DOHH2 (cell line): ENCODE measurements around the gene VWA5B2.

Experiments used
- H3F3A ChIP-seq: fragments of 200-600 bp; sonication (generic), shearing (Covaris generic); 2 replicates; pipeline ENCODE4 v1.6.0; 2016; ENCODE audit warnings: antibody characterized with exemption, mild to moderate bottlenecking; ENCODE audit not compliant: control insufficient read depth, insufficient read depth
- H3K27ac ChIP-seq: fragments of 200-600 bp; sonication (generic); 2 replicates; pipeline ENCODE4 v1.5.1; 2014; ENCODE audit warnings: low read depth, mild to moderate bottlenecking, low read length, moderate library complexity
- H3K27me3 ChIP-seq: fragments of 200-600 bp; sonication (generic); 2 replicates; pipeline ENCODE4 v1.6.1; 2014; ENCODE audit warnings: mild to moderate bottlenecking, low read length, mixed read lengths; ENCODE audit not compliant: control insufficient read depth
- H3K36me3 ChIP-seq: fragments of 200-600 bp; sonication (generic); 2 replicates; pipeline ENCODE4 v1.6.1; 2014; ENCODE audit warnings: mild to moderate bottlenecking, low read length, moderate library complexity, mixed read lengths; ENCODE audit not compliant: control insufficient read depth
- H3K4me1 ChIP-seq: fragments of 200-600 bp; sonication (generic); 2 replicates; pipeline ENCODE4 v1.6.1; 2014; ENCODE audit warnings: mild to moderate bottlenecking, low read length, mixed read lengths; ENCODE audit not compliant: control insufficient read depth
- H3K4me2 ChIP-seq: fragments of 200-600 bp; sonication (generic); 2 replicates; pipeline ENCODE4 v1.6.0; 2014; ENCODE audit warnings: mild to moderate bottlenecking, low read length, moderate library complexity
- H3K4me3 ChIP-seq: fragments of 200-600 bp; sonication (generic); 2 replicates; pipeline ENCODE4 v1.5.1; 2014; ENCODE audit warnings: mild to moderate bottlenecking, low read length, mixed read lengths
- H3K79me2 ChIP-seq: fragments of 200-600 bp; sonication (generic); 2 replicates; pipeline ENCODE4 v1.6.1; 2014; ENCODE audit warnings: mild to moderate bottlenecking, low read length, mixed read lengths; ENCODE audit not compliant: control insufficient read depth
- H3K9me2 ChIP-seq: fragments of 200-600 bp; sonication (generic); replicated peaks from 2 replicates; pipeline ENCODE4 v1.6.1; 2014; ENCODE audit warnings: mild to moderate bottlenecking, low read length, mixed read lengths; ENCODE audit not compliant: control insufficient read depth
- H3K9me3 ChIP-seq: fragments of 200-600 bp; sonication (generic); 2 replicates; pipeline ENCODE4 v1.6.1; 2014; ENCODE audit warnings: antibody characterized with exemption, low read length, mixed read lengths; ENCODE audit not compliant: control insufficient read depth, insufficient read depth
- H4K20me1 ChIP-seq: fragments of 200-600 bp; sonication (generic); 2 replicates; pipeline ENCODE4 v1.6.0; 2014; ENCODE audit warnings: low read depth, mild to moderate bottlenecking, antibody characterized with exemption, low read length, moderate library complexity; ENCODE audit not compliant: control insufficient read depth, insufficient read depth
- EZH2phosphoT487 ChIP-seq: fragments of 200-600 bp; sonication (generic); IDR thresholded peaks from 2 replicates; pipeline ENCODE4 v1.6.1; 2017; ENCODE audit warnings: borderline replicate concordance, mild to moderate bottlenecking, antibody characterized with exemption, low read length, moderate library complexity, mixed read lengths
- TF ChIP-seq, protein P1 (sequence below): fragments of 200-600 bp; sonication (generic); IDR thresholded peaks from one replicate; pipeline ENCODE4 v1.5.1; 2014; ENCODE audit warnings: antibody characterized with exemption, mild to moderate bottlenecking, low read depth, low read length; ENCODE audit not compliant: poor library complexity, severe bottlenecking

The VWA5B2 gene

DNA sequence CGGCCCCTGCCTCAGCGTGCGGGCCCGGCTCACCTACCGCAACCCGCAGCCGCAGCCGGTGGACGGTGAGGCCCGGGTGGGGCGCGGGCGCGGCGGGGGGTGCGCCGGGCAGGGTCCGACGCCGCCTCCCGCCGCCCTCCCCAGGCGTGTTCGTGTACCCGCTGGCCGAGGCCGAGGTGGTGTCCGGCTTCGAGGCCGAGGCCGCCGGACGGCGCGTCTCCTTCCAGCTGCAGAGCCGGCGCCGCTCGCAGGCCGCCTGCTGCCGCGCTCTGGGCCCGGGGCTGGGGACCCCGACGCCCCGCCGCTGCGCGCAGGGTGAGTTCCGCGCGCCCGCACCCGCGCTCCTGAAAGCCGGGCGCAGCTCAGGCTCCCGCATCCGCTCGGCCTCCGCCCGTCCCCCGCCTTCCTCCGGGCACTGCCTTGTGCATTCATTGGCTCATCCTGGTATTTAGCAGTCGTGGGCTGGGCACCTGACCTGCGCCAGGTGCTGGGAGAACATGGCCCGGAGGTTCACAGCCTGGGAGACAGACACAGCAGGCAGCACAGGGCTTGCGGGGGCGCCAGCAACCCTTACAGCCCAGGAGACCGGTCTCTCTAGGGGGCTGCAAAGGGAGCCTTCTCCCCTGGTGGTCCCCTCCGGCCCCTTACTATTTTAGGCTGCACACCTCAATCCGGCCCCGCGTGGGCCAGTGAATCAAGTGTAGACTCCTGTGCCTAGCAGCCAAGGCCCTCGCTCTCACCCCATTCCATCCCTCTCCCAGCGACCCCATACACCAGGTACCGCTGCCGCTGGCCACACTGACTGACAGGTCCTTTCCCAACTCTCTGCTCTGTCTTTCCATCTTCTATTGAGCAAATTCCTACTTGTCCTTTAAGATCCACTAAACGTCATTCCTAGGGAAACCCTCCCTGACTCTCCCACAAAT is 1.5 kb downstream of the VWA5B2 start:
- Histone ChIP-seq H3K4me3 (no peak overlapping the region), H3K9me3 (no peaks in the 10 kb centered on the region), H3K4me1 (peaks cover 24% of the 10 kb centered on the region), H3K27ac (no peak overlapping the region), H3K79me2 (no peaks in the 10 kb centered on the region), H3K4me2 (peak overlapping the region; percentile 74; the same call in 1 of the 2 replicates), H4K20me1 (0 out of 2 replicates have a peak, but pooled peaks cover 6% of the 10 kb centered on the region), H3F3A (0 out of 2 replicates have a peak, but pooled peaks cover 3% of the 10 kb centered on the region), H3K9me2 (no peaks in the 10 kb centered on the region), H3K27me3 (peaks cover 59% of the 10 kb centered on the region), H3K36me3 (no peaks in the 10 kb centered on the region)
- 0 out of 2 replicates have a peak, but pooled peaks have one; percentile 38 for TF ChIP-seq EZH2phosphoT487
- TF ChIP-seq, protein P1, sequence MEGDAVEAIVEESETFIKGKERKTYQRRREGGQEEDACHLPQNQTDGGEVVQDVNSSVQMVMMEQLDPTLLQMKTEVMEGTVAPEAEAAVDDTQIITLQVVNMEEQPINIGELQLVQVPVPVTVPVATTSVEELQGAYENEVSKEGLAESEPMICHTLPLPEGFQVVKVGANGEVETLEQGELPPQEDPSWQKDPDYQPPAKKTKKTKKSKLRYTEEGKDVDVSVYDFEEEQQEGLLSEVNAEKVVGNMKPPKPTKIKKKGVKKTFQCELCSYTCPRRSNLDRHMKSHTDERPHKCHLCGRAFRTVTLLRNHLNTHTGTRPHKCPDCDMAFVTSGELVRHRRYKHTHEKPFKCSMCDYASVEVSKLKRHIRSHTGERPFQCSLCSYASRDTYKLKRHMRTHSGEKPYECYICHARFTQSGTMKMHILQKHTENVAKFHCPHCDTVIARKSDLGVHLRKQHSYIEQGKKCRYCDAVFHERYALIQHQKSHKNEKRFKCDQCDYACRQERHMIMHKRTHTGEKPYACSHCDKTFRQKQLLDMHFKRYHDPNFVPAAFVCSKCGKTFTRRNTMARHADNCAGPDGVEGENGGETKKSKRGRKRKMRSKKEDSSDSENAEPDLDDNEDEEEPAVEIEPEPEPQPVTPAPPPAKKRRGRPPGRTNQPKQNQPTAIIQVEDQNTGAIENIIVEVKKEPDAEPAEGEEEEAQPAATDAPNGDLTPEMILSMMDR, result no peak

DNA sequence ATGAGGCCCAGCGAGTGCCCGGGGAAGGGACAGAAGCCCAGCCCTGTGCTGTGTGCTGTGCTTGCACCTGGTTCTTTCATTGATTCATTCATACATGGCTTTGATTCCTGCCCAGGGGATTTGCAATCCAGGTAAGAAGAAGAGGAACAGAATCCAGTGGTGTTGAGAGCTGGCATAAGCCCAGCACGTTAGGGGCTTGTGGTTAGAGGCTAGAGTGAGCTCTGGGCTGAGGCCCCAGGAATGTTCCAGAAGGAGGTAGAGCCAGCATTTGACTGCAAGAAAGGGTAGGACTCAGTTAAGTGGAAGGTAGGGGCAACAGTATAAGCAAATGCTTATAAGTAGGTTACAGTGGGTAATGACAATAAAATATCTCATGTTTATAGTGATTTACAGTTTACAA is 2.3 kb downstream of the VWA5B2 start:
- TF ChIP-seq, protein P1, result no peak
- TF ChIP-seq EZH2phosphoT487, result no peak
- H3F3A ChIP-seq, result 0 out of 2 replicates have a peak, but pooled peaks cover 3% of the 10 kb centered on the region
- H3K9me3 ChIP-seq, result no peaks in the 10 kb centered on the region

DNA sequence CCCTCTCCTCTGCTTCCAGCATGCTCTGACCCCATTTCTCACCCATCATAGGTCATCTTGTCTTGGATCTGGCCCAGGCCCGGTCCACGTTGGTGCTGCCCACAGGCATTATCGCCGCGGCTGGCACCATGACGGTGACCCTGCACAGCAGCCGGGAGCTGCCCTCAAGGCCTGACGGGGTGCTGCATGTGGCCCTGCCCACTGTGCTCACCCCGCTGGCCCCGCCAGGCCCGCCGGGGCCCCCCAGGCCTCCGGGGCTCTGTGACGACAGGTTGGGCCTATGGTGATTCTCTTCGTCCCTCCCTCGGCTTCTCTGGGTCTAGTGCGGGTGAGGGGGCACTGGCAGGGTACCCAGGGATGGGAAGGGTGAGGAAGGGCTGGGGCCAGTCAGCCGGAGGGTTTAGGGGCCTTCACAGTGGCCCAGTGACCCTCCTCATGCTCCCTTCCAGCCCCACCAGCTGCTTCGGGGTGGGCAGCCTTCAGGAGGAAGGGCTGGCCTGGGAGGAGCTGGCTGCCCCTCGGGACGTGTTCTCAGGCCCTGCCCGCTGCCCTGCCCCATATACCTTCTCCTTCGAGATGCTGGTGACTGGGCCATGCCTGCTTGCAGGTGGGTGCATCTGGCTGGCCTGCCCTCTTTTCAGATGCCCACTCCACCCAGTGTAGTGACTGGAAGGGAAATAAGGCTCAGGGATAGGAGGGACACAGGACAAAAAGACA is 3.9 kb downstream of the VWA5B2 start:
- Histone ChIP-seq H3K36me3 (no peaks in the 10 kb centered on the region), H3K4me1 (peaks cover 31% of the 10 kb centered on the region), H3K27me3 (peaks cover 44% of the 10 kb centered on the region), H3K4me3 (no peak overlapping the region), H3K79me2 (no peaks in the 10 kb centered on the region), H3F3A (0 out of 2 replicates have a peak, but pooled peaks cover 5% of the 10 kb centered on the region), H4K20me1 (no peaks in the 10 kb centered on the region), H3K4me2 (no peak overlapping the region), H3K9me3 (no peaks in the 10 kb centered on the region), H3K27ac (no peak overlapping the region), H3K9me2 (no peaks in the 10 kb centered on the region)
- TF ChIP-seq EZH2phosphoT487, result no peak
- TF ChIP-seq, protein P1, result no peak

More for the DNA sequence above, 2.3 kb downstream of the VWA5B2 start:
- H3K36me3 ChIP-seq, result no peaks in the 10 kb centered on the region
- H3K4me1 ChIP-seq, result peaks cover 24% of the 10 kb centered on the region
- no peak overlapping the region for H3K27ac ChIP-seq
- peaks cover 56% of the 10 kb centered on the region for H3K27me3 ChIP-seq
- H3K9me2 ChIP-seq, result no peaks in the 10 kb centered on the region
- 0 out of 2 replicates have a peak, but pooled peaks cover 6% of the 10 kb centered on the region for H4K20me1 ChIP-seq
- H3K4me3 ChIP-seq, result no peak overlapping the region
- H3K4me2 ChIP-seq, result no peak overlapping the region
- no peaks in the 10 kb centered on the region for H3K79me2 ChIP-seq
